Chondrocyte (in vitro differentiated cells): ENCODE data around the gene HLF. TPM values are rescaled to one million over a fixed set of nuclear protein-coding genes. Genes with fewer than 3 reads are reported as not detected.

Experiments used
- DNase-seq: peaks from one replicate; pipeline ENCODE4 v3.0.0; 2021; ENCODE audit warnings: mixed read lengths, low spot score
- H3K27ac Mint-ChIP-seq: one replicate; pipeline ENCODE4 v1.8.0; 2021; ENCODE audit warnings: mild to moderate bottlenecking, moderate library complexity, mixed read lengths; ENCODE audit not compliant: unreplicated experiment
- H3K27me3 Mint-ChIP-seq: 2 replicates; pipeline ENCODE4 v1.8.0; 2021; ENCODE audit warnings: low read depth, mixed read lengths
- H3K36me3 Mint-ChIP-seq: 2 replicates; pipeline ENCODE4 v1.8.0; 2021; ENCODE audit warnings: low read depth, mixed read lengths
- H3K4me1 Mint-ChIP-seq: 2 replicates; pipeline ENCODE4 v1.8.0; 2021; ENCODE audit warnings: low read depth, mild to moderate bottlenecking, mixed read lengths
- H3K4me3 Mint-ChIP-seq: one replicate; pipeline ENCODE4 v1.8.0; 2021; ENCODE audit warnings: mild to moderate bottlenecking, moderate library complexity, mixed read lengths; ENCODE audit not compliant: unreplicated experiment
- H3K9me3 Mint-ChIP-seq: 2 replicates; pipeline ENCODE4 v1.8.0; 2021; ENCODE audit warnings: low read depth, mixed read lengths
- CTCF ChIP-seq: fragments of 200-600 bp; sonication (generic); IDR thresholded peaks from 2 replicates; pipeline ENCODE4 v1.5.0; 2021; ENCODE audit warnings: antibody characterized with exemption, mild to moderate bottlenecking, moderate library complexity
- total RNA-seq: library from RNA; stranded (reverse); gene quantifications from 3 replicates; pipeline ENCODE4 v1.2.1, GENCODE V29; 2021

HLF gene
- total RNA-seq, 1 donor from 2014 or later, result 0.47 TPM

GRCh38 chr17:55318081-55318480, 53.3 kb downstream of the HLF start:
- no peak for TF ChIP-seq CTCF
- DNase-seq, result peak; percentile 58
- no peaks in the 10 kb centered on the region for H3K36me3 Mint-ChIP-seq
- H3K4me3 Mint-ChIP-seq, result no peak overlapping the region
- H3K4me1 Mint-ChIP-seq, result no peaks in the 10 kb centered on the region
- H3K27me3 Mint-ChIP-seq, result peaks cover 8% of the 10 kb centered on the region
- H3K9me3 Mint-ChIP-seq, result no peaks in the 10 kb centered on the region
- no peak overlapping the region for H3K27ac Mint-ChIP-seq

DNA sequence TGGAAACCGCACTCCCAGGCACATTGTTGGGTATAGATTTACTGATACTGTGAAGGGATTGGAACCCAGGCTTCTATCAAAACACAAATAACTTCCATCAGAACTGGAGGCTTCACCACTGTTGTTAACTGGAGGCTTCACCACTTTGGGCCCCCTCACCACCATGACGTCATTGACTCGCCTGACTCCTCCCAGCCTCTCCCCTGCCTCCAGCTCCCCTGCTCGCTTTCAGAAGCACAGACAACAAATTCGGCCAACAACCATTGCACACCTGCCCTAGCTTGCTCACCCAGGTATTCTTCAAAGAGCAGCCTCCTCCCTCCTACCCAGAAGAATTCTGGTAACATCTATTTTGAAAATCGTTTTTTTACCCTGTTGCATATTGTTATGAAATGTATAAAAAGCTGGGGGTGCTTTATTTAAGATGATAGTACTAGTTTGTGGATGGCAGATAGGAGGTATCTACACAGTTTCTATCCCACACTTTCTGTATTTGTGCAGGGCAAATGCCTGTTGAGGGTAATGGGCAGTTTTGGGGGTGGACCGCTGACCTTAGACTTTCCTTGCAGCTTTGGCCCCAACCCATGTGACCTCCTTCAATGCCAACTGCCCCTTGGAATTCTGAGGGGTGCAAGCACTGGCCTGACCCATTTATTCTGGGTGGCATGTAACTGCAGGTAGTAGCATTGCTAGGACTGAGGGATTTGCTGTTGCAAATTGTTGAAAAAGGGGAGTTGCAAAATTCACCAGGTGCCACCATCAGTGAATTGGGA, 54.1 kb downstream of the HLF start:
- Mint-ChIP-seq H3K27me3 (peaks cover 8% of the 10 kb centered on the region), H3K36me3 (no peaks in the 10 kb centered on the region), H3K4me1 (no peaks in the 10 kb centered on the region), H3K9me3 (no peaks in the 10 kb centered on the region), H3K4me3 (no peak overlapping the region), H3K27ac (no peak overlapping the region)
- DNase-seq, result no peak
- TF ChIP-seq CTCF, result no peak

DNA sequence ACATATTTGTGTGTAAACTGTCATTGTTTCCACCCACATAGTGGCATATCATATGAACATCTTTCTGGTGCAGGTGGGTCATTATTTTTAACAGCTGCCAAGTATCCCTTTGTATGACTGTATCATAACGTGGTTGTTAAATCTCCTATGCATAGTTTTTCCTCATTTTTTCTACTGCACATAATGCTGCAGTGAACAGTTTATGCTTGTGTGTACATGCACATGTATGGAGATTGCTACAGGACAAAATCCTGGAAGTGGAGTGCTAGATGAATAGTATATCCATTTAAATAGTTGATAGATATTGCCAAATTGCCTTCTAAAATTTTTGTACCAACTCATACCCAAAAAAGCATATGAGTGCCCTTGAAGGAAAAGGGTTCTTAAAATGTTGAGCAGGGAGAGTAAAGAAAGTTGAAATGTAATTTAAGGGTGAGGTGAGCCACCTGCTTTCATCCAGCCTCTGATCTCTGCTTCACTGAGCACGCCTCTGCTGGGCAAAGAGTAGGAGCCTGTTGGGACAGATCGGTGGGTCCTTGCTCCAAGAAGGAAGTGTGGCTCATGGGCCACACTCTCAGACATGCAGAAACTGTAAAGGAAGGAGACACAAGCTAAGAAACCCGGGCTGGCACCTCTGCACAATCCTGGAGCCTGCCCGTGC, 55.3 kb downstream of the HLF start:
- Mint-ChIP-seq H3K36me3 (no peaks in the 10 kb centered on the region), H3K4me3 (no peak overlapping the region)

GRCh38 chr17:55320594-55321426, 56.0 kb downstream of the HLF start:
- Mint-ChIP-seq H3K27me3 (no peaks in the 10 kb centered on the region), H3K4me1 (no peaks in the 10 kb centered on the region), H3K4me3 (no peak overlapping the region), H3K9me3 (no peaks in the 10 kb centered on the region), H3K36me3 (no peaks in the 10 kb centered on the region), H3K27ac (no peak overlapping the region)
- no peak for TF ChIP-seq CTCF
- peak; percentile 89 for DNase-seq

More for the DNA sequence above, 55.3 kb downstream of the HLF start:
- Mint-ChIP-seq H3K9me3 (no peaks in the 10 kb centered on the region), H3K27me3 (no peaks in the 10 kb centered on the region), H3K27ac (no peak overlapping the region), H3K4me1 (no peaks in the 10 kb centered on the region)
- no peak for DNase-seq
- no peak for TF ChIP-seq CTCF

DNA sequence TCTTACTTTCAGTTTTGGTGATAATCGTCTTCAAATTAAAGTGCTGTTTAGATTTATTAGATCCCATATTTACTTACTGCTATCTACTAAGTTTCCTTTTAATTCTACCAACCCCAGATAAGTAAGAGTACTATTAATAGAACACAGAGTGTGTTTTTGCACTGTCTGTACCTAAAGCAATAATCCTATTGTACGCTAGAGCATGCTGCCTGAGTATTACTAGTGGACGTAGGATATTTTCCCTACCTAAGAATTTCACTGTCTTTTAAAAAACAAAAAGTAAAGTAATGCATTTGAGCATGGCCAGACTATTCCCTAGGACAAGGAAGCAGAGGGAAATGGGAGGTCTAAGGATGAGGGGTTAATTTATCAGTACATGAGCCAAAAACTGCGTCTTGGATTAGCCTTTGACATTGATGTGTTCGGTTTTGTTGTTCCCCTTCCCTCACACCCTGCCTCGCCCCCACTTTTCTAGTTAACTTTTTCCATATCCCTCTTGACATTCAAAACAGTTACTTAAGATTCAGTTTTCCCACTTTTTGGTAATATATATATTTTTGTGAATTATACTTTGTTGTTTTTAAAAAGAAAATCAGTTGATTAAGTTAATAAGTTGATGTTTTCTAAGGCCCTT, 56.8 kb downstream of the HLF start:
- H3K4me1 Mint-ChIP-seq, result no peaks in the 10 kb centered on the region

More for the DNA sequence above, 56.8 kb downstream of the HLF start:
- Mint-ChIP-seq H3K27ac (no peak overlapping the region), H3K36me3 (no peaks in the 10 kb centered on the region), H3K9me3 (no peaks in the 10 kb centered on the region), H3K4me3 (no peak overlapping the region), H3K27me3 (no peaks in the 10 kb centered on the region)
- no peak for TF ChIP-seq CTCF
- DNase-seq, result no peak
